Muscle of leg (tissue), 11 donors: ENCODE data around the gene TMEM61. TPM values are rescaled to one million over a fixed set of nuclear protein-coding genes. Genes with fewer than 3 reads are reported as not detected.
"Not testable (repeated sequence)": the region's sequence is repeated elsewhere in the genome, so short reads cannot be mapped to it uniquely, and the experiment has no call there.

Experiments
- DNase-seq: peaks from one replicate; pipeline ENCODE4 v3.0.0; 2013
- H3K27ac ChIP-seq: one replicate; pipeline ENCODE4 v1.5.1; 2013; ENCODE audit warnings: mild to moderate bottlenecking, low read length, control low read depth
- H3K27me3 ChIP-seq: one replicate; pipeline ENCODE4 v1.6.1; 2013; ENCODE audit warnings: low read length; ENCODE audit not compliant: control insufficient read depth, insufficient read depth
- H3K36me3 ChIP-seq: one replicate; pipeline ENCODE4 v1.6.1; 2013; ENCODE audit warnings: low read length; ENCODE audit not compliant: control insufficient read depth, insufficient read depth
- H3K4me1 ChIP-seq: one replicate; pipeline ENCODE4 v1.6.1; 2013; ENCODE audit warnings: low read length; ENCODE audit not compliant: control insufficient read depth, insufficient read depth
- H3K4me3 ChIP-seq: one replicate; pipeline ENCODE4 v1.5.1; 2013; ENCODE audit warnings: low read length, control low read depth
- H3K9me3 ChIP-seq: replicated peaks from 2 replicates; pipeline ENCODE4 v1.6.1; 2013; ENCODE audit warnings: low read depth, low read length; ENCODE audit not compliant: control insufficient read depth
- WGBS: methylation state at CpG from one replicate; pipeline ENCODE4 v1.1.5; 2013; ENCODE audit warnings: missing lambda C conversion rate; ENCODE audit not compliant: insufficient coverage; 5-methylcytosine and 5-hydroxymethylcytosine counted together
- polyA plus RNA-seq, 8 donors: library from polyadenylated mRNA; unstranded; fragments of 120-200 nt; gene quantifications; one replicate each; pipeline versions ENCODE4 v1.2.1 to v1.2.3, GENCODE V29; 2013; ENCODE audit warnings: inconsistent platforms in 1 of 8, low replicate concordance in 1 of 8; ENCODE audit not compliant: insufficient read length in 8 of 8, insufficient read depth in 1 of 8
- total RNA-seq: library from RNA; stranded (reverse); fragments of 120-200 nt; gene quantifications from one replicate; pipeline ENCODE4 v1.2.4, GENCODE V29; 2013

TMEM61 gene
- total and polyA plus RNA-seq, 9 donors, result 0.04 to 0.56 (median 0.11) TPM; not detected in 6

DNA sequence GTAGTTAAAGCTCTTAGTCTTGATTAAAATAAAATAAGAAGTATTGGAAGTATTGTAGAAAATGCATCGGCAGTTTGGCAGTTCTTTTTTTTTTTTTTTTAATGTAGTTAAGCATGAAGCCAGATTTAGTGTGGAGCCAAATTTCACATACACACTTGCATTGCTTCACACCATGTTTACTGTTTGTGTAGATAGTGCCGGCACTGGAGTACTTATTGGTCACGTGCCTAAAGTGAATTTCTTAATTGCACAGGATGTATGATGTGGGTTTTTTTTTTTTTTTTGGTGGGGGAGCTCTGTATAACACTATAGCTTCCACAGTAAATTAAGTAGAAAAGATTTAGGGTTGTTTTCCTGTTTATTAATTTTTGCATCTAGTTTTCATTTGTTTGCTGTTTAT is 21.2 kb upstream of the TMEM61 start:
- no CpG with 5 or more reads among the region's 3 CpGs for WGBS
- no peaks in the 10 kb centered on the region for H3K36me3 ChIP-seq
- no peak for DNase-seq

DNA sequence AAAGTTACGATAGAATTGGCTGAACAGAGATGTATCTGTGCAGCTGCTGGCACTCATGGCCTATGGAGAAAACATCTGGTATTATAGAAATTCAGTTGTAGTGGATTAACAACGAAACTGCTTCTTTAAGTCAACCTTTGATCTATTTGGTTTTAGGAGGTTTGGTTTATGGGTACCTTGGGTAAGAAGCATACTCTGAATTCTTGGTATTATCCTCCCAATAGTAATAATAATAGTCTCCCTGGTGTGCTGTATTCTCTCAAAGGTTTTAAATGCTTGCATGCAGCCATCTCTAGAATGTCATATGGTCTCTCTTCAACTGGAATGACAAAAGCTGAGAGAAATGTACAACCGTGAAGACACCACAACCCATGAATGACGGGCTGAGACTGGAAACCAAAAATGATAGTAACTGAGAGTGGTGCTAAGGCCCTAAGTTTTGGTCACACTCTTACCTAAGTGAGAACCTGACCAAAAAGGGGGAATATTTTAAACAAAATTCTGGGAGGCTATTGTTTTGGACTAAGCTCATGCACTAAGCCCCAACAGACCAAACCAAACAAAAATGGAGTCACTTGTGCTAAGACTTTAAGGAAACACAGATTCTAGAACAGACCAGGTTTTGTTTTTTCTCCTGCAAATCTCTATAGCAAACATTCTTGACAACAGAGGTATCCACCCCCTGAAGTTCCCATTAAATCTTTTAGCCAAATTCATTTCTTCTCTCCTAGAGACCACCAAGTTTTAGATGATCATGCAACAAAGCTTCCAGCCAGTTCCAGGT is 17.6 kb upstream of the TMEM61 start:
- no CpG with 5 or more reads among the region's 4 CpGs for WGBS

More for the DNA sequence above, 21.2 kb upstream of the TMEM61 start:
- no peaks in the 10 kb centered on the region for H3K27me3 ChIP-seq
- H3K27ac ChIP-seq, result no peak overlapping the region
- no peak overlapping the region for H3K4me3 ChIP-seq
- H3K9me3 ChIP-seq, result peaks cover 2% of the 10 kb centered on the region
- H3K4me1 ChIP-seq, result no peaks in the 10 kb centered on the region

DNA sequence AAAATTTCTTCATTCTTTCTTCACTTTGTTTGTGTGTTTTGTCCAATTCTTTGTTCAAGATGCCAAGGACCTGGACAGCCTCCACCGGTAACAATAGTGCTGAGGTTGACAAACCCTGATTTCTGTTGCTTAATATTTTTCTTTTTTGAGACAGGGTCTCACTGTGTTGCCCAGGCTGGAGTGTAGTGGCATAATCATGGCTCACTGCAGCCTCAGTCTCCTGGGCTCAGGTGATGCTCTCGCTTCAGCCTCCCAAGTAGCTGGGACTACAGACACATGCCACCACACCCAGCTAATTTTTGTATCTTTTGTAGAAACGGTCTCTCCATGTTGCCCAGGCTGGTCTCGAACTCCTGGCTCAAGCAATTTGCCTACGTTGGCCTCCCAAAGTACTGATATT is 16.6 kb upstream of the TMEM61 start:
- H3K4me1 ChIP-seq, DNase-seq, H3K36me3 ChIP-seq, H3K4me3 ChIP-seq, H3K9me3 ChIP-seq, H3K27me3 ChIP-seq, H3K27ac ChIP-seq: not testable (repeated sequence)
- 71% methylated on average over 1 of the region's 5 CpGs for WGBS

More for the DNA sequence above, 17.6 kb upstream of the TMEM61 start:
- H3K36me3 ChIP-seq, result no peaks in the 10 kb centered on the region
- peak; percentile 33 for DNase-seq
- H3K4me1 ChIP-seq, result no peaks in the 10 kb centered on the region
- H3K9me3 ChIP-seq, result no peaks in the 10 kb centered on the region
- no peak overlapping the region for H3K27ac ChIP-seq
- no peak overlapping the region for H3K4me3 ChIP-seq
- H3K27me3 ChIP-seq, result no peaks in the 10 kb centered on the region

DNA sequence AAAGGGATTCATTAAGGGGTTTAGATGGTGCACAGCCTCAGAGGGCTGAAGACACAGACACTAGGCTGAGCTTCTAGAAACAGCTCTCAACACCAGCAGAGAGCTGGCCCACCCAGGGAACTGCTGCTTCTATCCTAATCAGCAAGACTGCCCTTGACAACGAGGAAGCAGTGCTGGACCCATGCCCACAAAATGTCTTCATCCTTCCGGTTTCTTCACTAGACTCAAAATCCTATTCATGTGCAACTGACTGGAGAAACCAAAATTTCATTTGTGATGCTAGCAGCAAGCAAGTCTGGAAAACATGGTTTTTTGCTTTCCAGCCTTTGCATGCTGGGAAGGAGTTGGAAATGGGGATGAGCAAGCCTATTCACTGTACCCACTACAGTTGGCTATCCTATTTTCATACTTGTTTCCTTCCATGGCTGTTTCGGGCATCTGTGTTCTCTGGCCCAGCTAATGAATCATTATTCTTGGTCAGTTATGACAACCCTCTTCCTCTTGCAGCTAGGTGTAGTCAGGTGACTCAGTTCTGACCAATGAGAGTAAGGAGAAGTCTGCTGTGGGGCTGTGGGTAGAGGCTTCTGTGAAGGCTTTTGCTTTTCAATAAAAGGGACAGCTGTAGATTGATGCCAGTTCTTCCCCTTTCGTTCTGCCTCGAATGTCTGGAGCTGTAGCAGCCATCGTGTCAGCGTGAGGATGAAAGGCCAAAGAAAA is 14.6 kb upstream of the TMEM61 start:
- H3K27ac ChIP-seq, result no peak overlapping the region
- no peaks in the 10 kb centered on the region for H3K36me3 ChIP-seq
- 0% methylated on average over 2 of the region's 7 CpGs for WGBS
- peak; percentile 83 for DNase-seq
- H3K4me3 ChIP-seq, result no peak overlapping the region
- no peaks in the 10 kb centered on the region for H3K4me1 ChIP-seq
- no peaks in the 10 kb centered on the region for H3K9me3 ChIP-seq
- no peaks in the 10 kb centered on the region for H3K27me3 ChIP-seq

DNA sequence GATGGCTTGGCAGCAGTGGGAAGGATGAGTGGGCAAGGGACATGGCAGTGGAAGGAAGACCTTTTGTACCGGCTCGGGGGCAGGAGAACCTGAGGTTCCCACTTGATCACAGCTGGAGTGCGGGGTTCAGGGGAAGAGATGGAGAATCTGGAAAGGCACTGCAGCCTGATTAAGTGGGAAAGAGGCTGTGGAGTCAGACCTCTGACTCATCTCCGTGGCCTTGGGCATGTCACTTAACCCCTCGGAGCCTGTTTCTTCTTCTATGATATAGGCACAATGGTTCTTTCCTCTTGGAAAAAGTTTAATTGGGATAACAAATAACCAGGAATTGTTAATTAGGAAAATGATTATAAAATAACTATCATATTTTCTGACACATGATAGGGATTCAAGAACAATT is 13.1 kb upstream of the TMEM61 start:
- 98% methylated on average over 3 of the region's 5 CpGs for WGBS
- no peaks in the 10 kb centered on the region for H3K9me3 ChIP-seq
- no peak overlapping the region for H3K27ac ChIP-seq
- H3K36me3 ChIP-seq, result no peaks in the 10 kb centered on the region
- H3K4me1 ChIP-seq, result no peaks in the 10 kb centered on the region
- DNase-seq, result no peak
- no peak overlapping the region for H3K4me3 ChIP-seq
- no peaks in the 10 kb centered on the region for H3K27me3 ChIP-seq

DNA sequence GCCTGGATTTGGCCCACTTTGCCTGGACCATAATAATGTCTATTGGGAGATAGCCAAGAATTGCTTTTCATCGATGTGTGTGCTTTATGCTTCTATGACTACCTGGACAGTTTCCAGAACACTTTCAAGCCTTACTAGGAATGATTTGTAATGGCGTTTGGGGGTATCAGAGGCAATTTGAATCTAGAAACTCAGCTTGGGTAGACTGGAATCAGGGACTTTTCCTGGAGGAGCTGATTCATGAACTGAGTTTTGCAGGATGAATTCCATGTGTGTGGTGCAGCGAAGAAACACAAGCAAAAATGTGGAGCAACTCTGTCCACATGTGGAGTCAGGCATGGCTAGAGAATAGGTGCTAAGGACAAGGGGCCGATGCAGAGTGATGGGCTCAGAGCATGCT is 11.9 kb upstream of the TMEM61 start:
- Histone ChIP-seq H3K9me3 (no peaks in the 10 kb centered on the region), H3K27me3 (no peaks in the 10 kb centered on the region), H3K4me1 (peaks cover 5% of the 10 kb centered on the region), H3K4me3 (no peak overlapping the region), H3K27ac (no peak overlapping the region), H3K36me3 (no peaks in the 10 kb centered on the region)
- DNase-seq, result no peak
- WGBS, result 45% methylated on average over 3 of the region's 4 CpGs

DNA sequence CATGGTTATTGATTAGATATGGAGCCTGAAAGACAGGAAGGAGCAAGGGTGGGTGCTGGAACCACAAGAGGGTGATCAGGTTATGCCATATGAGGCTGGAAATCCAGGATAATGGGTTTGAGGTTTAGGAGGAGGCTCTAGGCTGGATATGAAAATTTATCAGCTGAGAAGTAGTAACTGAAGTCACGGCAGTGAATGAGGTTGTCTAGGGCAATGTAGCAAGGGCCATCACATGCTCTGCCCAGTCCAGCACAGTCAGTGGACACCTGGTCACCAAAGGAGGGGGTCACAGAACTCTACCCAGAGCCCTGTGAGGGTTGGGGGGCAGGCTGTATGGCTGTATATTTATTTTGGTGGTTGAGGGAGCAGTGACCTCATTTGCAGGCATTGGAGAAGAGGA is 10.5 kb upstream of the TMEM61 start:
- WGBS, result 92% methylated on average over 1 of the region's 1 CpG

DNA sequence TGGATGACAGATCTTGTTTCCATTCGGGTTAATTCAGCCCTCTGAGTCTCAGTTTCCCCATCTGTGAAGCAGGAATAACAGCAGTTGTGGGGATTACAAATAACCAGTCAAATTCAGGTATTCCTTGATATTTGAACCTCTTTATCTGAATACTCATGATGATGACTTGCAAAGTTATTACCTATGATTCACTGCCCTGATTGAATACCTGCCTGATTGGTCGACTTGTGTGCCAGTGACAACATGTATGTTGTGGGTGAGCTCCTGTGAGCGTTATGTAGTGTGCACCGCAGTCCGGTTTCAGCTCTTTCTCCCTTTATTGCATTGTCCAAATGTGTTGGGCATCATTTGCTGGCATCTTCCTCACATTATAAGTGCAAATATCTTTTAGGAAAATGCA is 9.5 kb upstream of the TMEM61 start:
- Histone ChIP-seq H3K4me1 (peaks cover 5% of the 10 kb centered on the region), H3K27ac (no peak overlapping the region), H3K4me3 (no peak overlapping the region), H3K9me3 (no peaks in the 10 kb centered on the region), H3K36me3 (no peaks in the 10 kb centered on the region), H3K27me3 (no peaks in the 10 kb centered on the region)
- WGBS, result no CpG with 5 or more reads among the region's 5 CpGs
- no peak for DNase-seq

More for the DNA sequence above, 10.5 kb upstream of the TMEM61 start:
- no peak overlapping the region for H3K4me3 ChIP-seq
- H3K27ac ChIP-seq, result no peak overlapping the region
- H3K36me3 ChIP-seq, result no peaks in the 10 kb centered on the region
- no peak for DNase-seq
- H3K27me3 ChIP-seq, result no peaks in the 10 kb centered on the region
- H3K4me1 ChIP-seq, result peaks cover 5% of the 10 kb centered on the region
- no peaks in the 10 kb centered on the region for H3K9me3 ChIP-seq

DNA sequence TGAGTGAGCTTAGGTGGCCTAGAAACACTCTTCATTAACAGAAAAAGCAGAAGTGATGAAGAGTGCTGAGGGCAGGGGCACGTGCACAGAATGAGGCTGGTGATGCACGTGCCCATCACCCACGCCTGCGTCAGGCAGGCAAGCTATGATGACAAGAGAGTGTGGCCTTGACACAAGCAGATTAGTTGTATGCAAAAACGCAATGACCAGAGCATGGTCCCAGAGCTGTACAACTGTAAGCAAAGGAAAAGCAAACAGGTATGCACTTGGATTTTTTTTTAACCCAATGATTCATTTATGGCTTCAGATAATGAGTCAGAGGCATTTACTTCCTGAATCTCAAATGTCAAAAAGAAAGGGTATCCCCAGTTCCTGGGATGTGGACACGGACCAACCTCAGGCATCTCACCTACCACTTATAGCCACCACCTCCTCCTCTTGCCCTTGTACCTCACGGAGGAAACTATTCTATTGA is 9.1 kb upstream of the TMEM61 start:
- H3K27me3 ChIP-seq, result no peaks in the 10 kb centered on the region
- 86% methylated on average over 5 of the region's 7 CpGs for WGBS
- no peak overlapping the region for H3K4me3 ChIP-seq
- H3K9me3 ChIP-seq, result no peaks in the 10 kb centered on the region
- H3K36me3 ChIP-seq, result no peaks in the 10 kb centered on the region
- peaks cover 5% of the 10 kb centered on the region for H3K4me1 ChIP-seq
- no peak for DNase-seq
- no peak overlapping the region for H3K27ac ChIP-seq

DNA sequence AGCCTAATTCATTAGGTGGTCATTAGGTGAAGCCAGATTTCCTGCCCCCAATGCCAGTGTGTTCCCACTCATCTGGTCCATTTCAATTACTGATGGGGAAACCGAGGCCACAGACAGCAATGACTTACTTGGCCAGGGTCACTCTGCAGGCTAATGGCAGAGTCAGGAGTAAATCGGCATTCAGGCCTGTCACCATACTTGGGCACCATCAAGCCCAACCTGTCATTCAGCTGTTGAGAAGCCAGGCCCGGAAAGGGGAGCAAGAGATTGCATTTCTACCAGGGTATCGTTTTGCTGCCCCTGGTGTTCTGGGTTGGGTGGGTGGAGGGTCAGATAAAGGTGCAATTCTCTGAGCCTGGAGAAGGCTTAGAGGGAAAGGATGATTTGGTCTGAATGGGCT is 8.0 kb upstream of the TMEM61 start:
- H3K4me3 ChIP-seq, result no peak overlapping the region
- DNase-seq, result no peak
- peaks cover 3% of the 10 kb centered on the region for H3K27me3 ChIP-seq
- WGBS, result 77% methylated on average over 2 of the region's 4 CpGs
- H3K4me1 ChIP-seq, result peaks cover 5% of the 10 kb centered on the region
- H3K9me3 ChIP-seq, result no peaks in the 10 kb centered on the region
- no peak overlapping the region for H3K27ac ChIP-seq
- no peaks in the 10 kb centered on the region for H3K36me3 ChIP-seq
